Mesenchymal stem cell (in vitro differentiated cells and primary cell): ENCODE results near the gene ZNF133.

Source experiments
- DNase-seq: peaks from one replicate; pipeline ENCODE4 v3.0.0-alpha.2; 2013
- H2AFZ ChIP-seq: one replicate; pipeline ENCODE4 v1.6.1; 2013; ENCODE audit warnings: low read depth, mild to moderate bottlenecking, control low read depth, inconsistent platforms, low read length, moderate library complexity
- H2AK5ac ChIP-seq: 2 replicates; pipeline ENCODE4 v1.6.1; 2013; ENCODE audit warnings: low read length, moderate library complexity, mild to moderate bottlenecking, inconsistent platforms; ENCODE audit not compliant: severe bottlenecking
- H2BK120ac ChIP-seq: one replicate; pipeline ENCODE4 v1.6.1; 2013; ENCODE audit warnings: low read depth, mild to moderate bottlenecking, inconsistent platforms, low read length, moderate library complexity
- H2BK12ac ChIP-seq, 2 experiments: one replicate each; pipeline ENCODE4 v1.6.1; 2013; ENCODE audit warnings: inconsistent platforms in 2 of 2, low read length in 2 of 2, mild to moderate bottlenecking in 2 of 2, moderate library complexity in 2 of 2, control low read depth in 1 of 2
- H2BK15ac ChIP-seq: one replicate; pipeline ENCODE4 v1.6.1; 2013; ENCODE audit warnings: mild to moderate bottlenecking, low read depth, inconsistent platforms; ENCODE audit not compliant: poor library complexity, severe bottlenecking
- H2BK5ac ChIP-seq: 2 replicates; pipeline ENCODE4 v1.6.1; 2013; ENCODE audit warnings: low read depth, mild to moderate bottlenecking, low read length, control low read depth, inconsistent platforms; ENCODE audit not compliant: poor library complexity, severe bottlenecking
- H3K14ac ChIP-seq, 2 experiments: one replicate each; pipeline ENCODE4 v1.6.1; 2013; ENCODE audit warnings: inconsistent platforms in 2 of 2, low read length in 2 of 2, control low read depth in 1 of 2, mild to moderate bottlenecking in 1 of 2, moderate library complexity in 1 of 2
- H3K18ac ChIP-seq, 2 experiments: one replicate each; pipeline ENCODE4 v1.6.1; 2013; ENCODE audit warnings: inconsistent platforms in 2 of 2, low read length in 2 of 2, control low read depth in 1 of 2, low read depth in 1 of 2, mild to moderate bottlenecking in 1 of 2
- H3K23ac ChIP-seq, 2 experiments: one replicate each; pipeline ENCODE4 v1.6.1; 2013; ENCODE audit warnings: inconsistent platforms in 2 of 2, low read length in 2 of 2, mild to moderate bottlenecking in 2 of 2, moderate library complexity in 2 of 2, control low read depth in 1 of 2
- H3K27ac ChIP-seq: 2 replicates; pipeline ENCODE4 v1.5.1; 2013; ENCODE audit warnings: mild to moderate bottlenecking, moderate library complexity, low read length, control low read depth, inconsistent platforms; ENCODE audit not compliant: poor library complexity, severe bottlenecking
- H3K27me3 ChIP-seq, 2 experiments: 2 replicates each; pipeline versions ENCODE4 v1.6.1 to v1.7.0; 2013; ENCODE audit warnings: low read length in 2 of 2, mild to moderate bottlenecking in 2 of 2, moderate library complexity in 2 of 2, control low read depth in 1 of 2, inconsistent platforms in 1 of 2; ENCODE audit not compliant: control insufficient read depth in 1 of 2, insufficient read depth in 1 of 2
- H3K36me3 ChIP-seq, 2 experiments: 2 replicates each; pipeline versions ENCODE4 v1.6.1 to v1.7.0; 2013; ENCODE audit warnings: low read length in 2 of 2, control low read depth in 1 of 2, inconsistent platforms in 1 of 2, low read depth in 1 of 2, mild to moderate bottlenecking in 1 of 2; ENCODE audit not compliant: insufficient read depth in 2 of 2, control insufficient read depth in 1 of 2
- H3K4ac ChIP-seq, 2 experiments: one replicate each; pipeline ENCODE4 v1.6.1; 2013; ENCODE audit warnings: inconsistent platforms in 2 of 2, low read length in 2 of 2, mild to moderate bottlenecking in 2 of 2, moderate library complexity in 2 of 2, control low read depth in 1 of 2, low read depth in 1 of 2
- H3K4me1 ChIP-seq: 2 replicates; pipeline ENCODE4 v1.6.1; 2013; ENCODE audit warnings: low read depth, low read length, control low read depth; ENCODE audit not compliant: control insufficient read depth, insufficient read depth
- H3K4me2 ChIP-seq: 2 replicates; pipeline ENCODE4 v1.6.1; 2013; ENCODE audit warnings: low read length, mild to moderate bottlenecking, inconsistent platforms; ENCODE audit not compliant: poor library complexity, severe bottlenecking
- H3K4me3 ChIP-seq, 2 experiments: 2 replicates each; pipeline versions ENCODE4 v1.5.1 to v1.7.0; 2013; ENCODE audit warnings: low read length in 2 of 2, mild to moderate bottlenecking in 2 of 2, control low read depth in 1 of 2, low read depth in 1 of 2; ENCODE audit not compliant: insufficient read depth in 1 of 2
- H3K79me1 ChIP-seq: replicated peaks from 2 replicates; pipeline ENCODE4 v1.6.1; 2013; ENCODE audit warnings: mild to moderate bottlenecking, control low read depth, low read length, inconsistent platforms; ENCODE audit not compliant: poor library complexity, severe bottlenecking
- H3K9ac ChIP-seq: 2 replicates; pipeline ENCODE4 v1.7.0; 2013; ENCODE audit warnings: mild to moderate bottlenecking, low read length, moderate library complexity
- H3K9me3 ChIP-seq: 2 replicates; pipeline ENCODE4 v1.7.0; 2013; ENCODE audit warnings: mild to moderate bottlenecking, low read length; ENCODE audit not compliant: control insufficient read depth
- H4K8ac ChIP-seq: one replicate; pipeline ENCODE4 v1.6.1; 2013; ENCODE audit warnings: inconsistent platforms, mild to moderate bottlenecking, low read length, moderate library complexity
- H4K91ac ChIP-seq: one replicate; pipeline ENCODE4 v1.6.1; 2013; ENCODE audit warnings: mild to moderate bottlenecking, low read length, inconsistent platforms
- WGBS: methylation state at CpG from one replicate; pipeline ENCODE4 v1.1.7; 2013; ENCODE audit warnings: mixed read lengths; 5-methylcytosine and 5-hydroxymethylcytosine counted together

The ZNF133 gene

GRCh38 chr20:18250217-18250616, 38.1 kb upstream of the ZNF133 start:
- H3K9me3 ChIP-seq = no peaks in the 10 kb centered on the region
- WGBS = 71% methylated on average over 1 of the region's 3 CpGs
- no peak overlapping the region for H3K9ac ChIP-seq

GRCh38 chr20:18252597-18253451, 35.5 kb upstream of the ZNF133 start:
- H3K4me3 ChIP-seq = no peak overlapping the region
- DNase-seq = no peak
- no peak overlapping the region for H2BK12ac ChIP-seq
- H3K14ac ChIP-seq = no peak overlapping the region
- H3K79me1 ChIP-seq = no peaks in the 10 kb centered on the region
- no peaks in the 10 kb centered on the region for H3K9me3 ChIP-seq
- H3K4me1 ChIP-seq = no peaks in the 10 kb centered on the region
- H3K18ac ChIP-seq = no peak overlapping the region
- H4K91ac ChIP-seq = no peak overlapping the region
- H3K36me3 ChIP-seq = no peaks in the 10 kb centered on the region
- no peak overlapping the region for H2BK15ac ChIP-seq
- no peak overlapping the region for H3K27ac ChIP-seq
- H3K9ac ChIP-seq = no peak overlapping the region
- no peak overlapping the region for H4K8ac ChIP-seq
- no peak overlapping the region for H3K23ac ChIP-seq
- peaks cover 13 to 31% of the 10 kb centered on the region in 2 experiments for H3K27me3 ChIP-seq
- H2AFZ ChIP-seq = no peak overlapping the region
- no peak overlapping the region for H3K4me2 ChIP-seq
- no peak overlapping the region for H2BK120ac ChIP-seq
- H3K4ac ChIP-seq = no peak overlapping the region
- WGBS = 81% methylated on average over 19 of the region's 20 CpGs
- no peak overlapping the region for H2BK5ac ChIP-seq
- H2AK5ac ChIP-seq = no peak overlapping the region

More at GRCh38 chr20:18250217-18250616, 38.1 kb upstream of the ZNF133 start:
- Histone ChIP-seq H3K27ac (no peak overlapping the region), H3K14ac (no peak overlapping the region), H3K18ac (no peak overlapping the region), H2AK5ac (no peak overlapping the region), H3K4me2 (no peak overlapping the region), H3K4me1 (no peaks in the 10 kb centered on the region), H4K91ac (no peak overlapping the region), H2BK15ac (no peak overlapping the region), H2AFZ (no peak overlapping the region), H3K4me3 (no peak overlapping the region), H3K27me3 (peaks cover 10 to 17% of the 10 kb centered on the region in 2 experiments), H4K8ac (no peak overlapping the region), H3K79me1 (no peaks in the 10 kb centered on the region), H2BK12ac (no peak overlapping the region), H3K23ac (no peak overlapping the region), H3K4ac (no peak overlapping the region), H2BK5ac (no peak overlapping the region), H3K36me3 (no peaks in the 10 kb centered on the region), H2BK120ac (no peak overlapping the region)
- no peak for DNase-seq

- H4K91ac ChIP-seq = no peak overlapping the region
- H2AFZ ChIP-seq = no peak overlapping the region
- no peak overlapping the region for H2BK12ac ChIP-seq
- H3K79me1 ChIP-seq = no peaks in the 10 kb centered on the region
- 40% methylated on average over 3 of the region's 3 CpGs for WGBS
- H2BK120ac ChIP-seq = no peak overlapping the region
- H3K27ac ChIP-seq = no peak overlapping the region
- H2AK5ac ChIP-seq = no peak overlapping the region
- no peak overlapping the region for H3K9ac ChIP-seq
- no peak overlapping the region for H3K23ac ChIP-seq
- H3K27me3 ChIP-seq = peaks cover 13 to 31% of the 10 kb centered on the region in 2 experiments
- no peak overlapping the region for H3K14ac ChIP-seq
- DNase-seq = no peak
- H3K4me1 ChIP-seq = no peaks in the 10 kb centered on the region
- no peak overlapping the region for H2BK15ac ChIP-seq
- no peaks in the 10 kb centered on the region for H3K9me3 ChIP-seq
- H3K4ac ChIP-seq = no peak overlapping the region
- H3K18ac ChIP-seq = no peak overlapping the region
- no peaks in the 10 kb centered on the region for H3K36me3 ChIP-seq
- no peak overlapping the region for H3K4me3 ChIP-seq
- H3K4me2 ChIP-seq = no peak overlapping the region
- no peak overlapping the region for H4K8ac ChIP-seq
- H2BK5ac ChIP-seq = no peak overlapping the region
Observed at GRCh38 chr20:18254615-18255014, 33.7 kb upstream of the ZNF133 start.

GRCh38 chr20:18255526-18255925, 32.8 kb upstream of the ZNF133 start:
- no peak overlapping the region for H3K9ac ChIP-seq
- no peaks in the 10 kb centered on the region for H3K36me3 ChIP-seq
- H3K9me3 ChIP-seq = no peaks in the 10 kb centered on the region
- 95% methylated on average over 1 of the region's 1 CpG for WGBS
- no peak overlapping the region for H4K8ac ChIP-seq
- H3K4me2 ChIP-seq = no peak overlapping the region
- no peaks in the 10 kb centered on the region for H3K4me1 ChIP-seq
- H3K14ac ChIP-seq = no peak overlapping the region
- no peak overlapping the region for H2BK5ac ChIP-seq
- H3K27me3 ChIP-seq = peaks cover 13 to 31% of the 10 kb centered on the region in 2 experiments
- no peaks in the 10 kb centered on the region for H3K79me1 ChIP-seq
- H3K4me3 ChIP-seq = no peak overlapping the region
- no peak overlapping the region for H3K18ac ChIP-seq
- H4K91ac ChIP-seq = no peak overlapping the region
- H2BK120ac ChIP-seq = no peak overlapping the region
- no peak overlapping the region for H3K27ac ChIP-seq
- no peak for DNase-seq
- no peak overlapping the region for H2BK15ac ChIP-seq
- no peak overlapping the region for H3K4ac ChIP-seq
- H2BK12ac ChIP-seq = no peak overlapping the region
- H2AK5ac ChIP-seq = no peak overlapping the region
- no peak overlapping the region for H2AFZ ChIP-seq
- H3K23ac ChIP-seq = no peak overlapping the region
